RPMI7951 (cell line): ENCODE data around the gene MALSU1. TPM values are rescaled to one million over a fixed set of nuclear protein-coding genes. Genes with fewer than 3 reads are reported as not detected.
A peak's percentile ranks its signal among the peaks of the same experiment; 100 is the strongest.

ENCODE experiments used
- DNase-seq: peaks from one replicate; pipeline ENCODE4 v3.0.0-alpha.2; 2012; ENCODE audit warnings: low read depth
- total RNA-seq: library from RNA; depleted of rRNA; stranded (reverse); fragments of >200 nt; shearing (Covaris generic); gene quantifications from 2 replicates; pipeline ENCODE4 v1.2.3, GENCODE V29; 2014; rRNA removed

Gene MALSU1
- 99.5 and 135 TPM in 2 replicates for total RNA-seq

GRCh38 chr7:23298885-23299769 is at the start of gene MALSU1:
TSS of gene MALSU1 (plus strand) at chr7:23299339. CDS start at chr7:23299353, 14 bp downstream.
- DNase-seq = peak; percentile 97

DNA sequence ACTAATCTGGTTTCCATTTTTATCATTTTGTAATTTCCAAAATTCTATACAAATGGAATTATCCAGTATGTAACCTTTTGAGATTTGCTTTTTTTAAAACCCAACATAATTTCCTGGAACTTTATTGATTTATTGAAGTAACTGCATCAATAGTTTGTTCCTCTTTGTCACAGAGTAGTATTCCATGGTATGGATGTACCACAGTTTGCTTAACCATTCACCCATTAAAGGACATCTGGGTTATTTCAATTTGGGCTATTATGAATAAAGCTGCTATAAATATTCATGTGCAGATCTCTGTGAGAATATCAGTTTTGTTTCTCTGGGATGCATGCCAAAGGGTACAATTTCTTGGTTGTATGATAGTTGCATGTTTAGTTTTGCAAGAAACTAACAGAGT is 49.7 kb upstream of the MALSU1 start:
- DNase-seq = no peak

DNA sequence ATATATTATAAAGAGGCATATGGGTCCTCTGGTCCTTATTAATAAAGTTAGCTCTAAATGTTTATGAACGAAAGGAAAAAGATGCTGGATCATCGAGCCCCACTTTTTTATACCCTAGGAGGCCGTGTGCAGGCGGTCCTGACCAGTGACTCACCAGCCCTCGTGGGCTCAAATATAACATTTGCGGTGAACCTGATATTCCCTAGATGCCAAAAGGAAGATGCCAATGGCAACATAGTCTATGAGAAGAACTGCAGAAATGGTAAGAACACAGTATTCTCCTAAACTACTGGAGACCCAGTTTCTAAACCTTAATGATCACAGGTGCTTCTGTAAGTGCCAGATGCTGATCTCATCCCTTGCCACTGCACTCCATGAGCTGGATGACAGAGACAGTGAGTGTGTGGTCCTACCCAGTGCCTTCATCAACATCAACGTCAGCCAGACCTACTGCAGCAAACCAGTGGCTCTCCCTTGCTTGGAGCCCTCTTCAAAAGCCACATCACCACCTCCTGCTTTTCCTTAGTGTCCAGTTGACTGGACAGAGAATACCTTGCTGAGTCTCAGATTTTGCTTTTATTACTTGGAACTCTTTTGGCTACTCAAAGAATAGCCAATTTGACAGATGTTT is 45.0 kb upstream of the MALSU1 start:
- DNase-seq = peak; percentile 74

DNA sequence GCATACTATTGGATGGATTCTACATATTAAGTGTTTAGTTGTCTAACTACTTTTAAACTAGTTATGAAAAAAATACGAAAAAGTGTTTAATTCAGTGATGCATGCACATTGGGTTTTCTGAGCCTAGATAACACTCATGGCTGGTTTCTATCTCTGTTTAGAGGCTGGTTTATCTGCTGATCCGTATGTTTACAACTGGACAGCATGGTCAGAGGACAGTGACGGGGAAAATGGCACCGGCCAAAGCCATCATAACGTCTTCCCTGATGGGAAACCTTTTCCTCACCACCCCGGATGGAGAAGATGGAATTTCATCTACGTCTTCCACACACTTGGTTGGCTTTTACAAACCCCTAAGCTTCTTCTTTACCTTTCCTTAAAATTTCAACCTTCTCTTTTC is 42.4 kb upstream of the MALSU1 start:
- DNase-seq = no peak

DNA sequence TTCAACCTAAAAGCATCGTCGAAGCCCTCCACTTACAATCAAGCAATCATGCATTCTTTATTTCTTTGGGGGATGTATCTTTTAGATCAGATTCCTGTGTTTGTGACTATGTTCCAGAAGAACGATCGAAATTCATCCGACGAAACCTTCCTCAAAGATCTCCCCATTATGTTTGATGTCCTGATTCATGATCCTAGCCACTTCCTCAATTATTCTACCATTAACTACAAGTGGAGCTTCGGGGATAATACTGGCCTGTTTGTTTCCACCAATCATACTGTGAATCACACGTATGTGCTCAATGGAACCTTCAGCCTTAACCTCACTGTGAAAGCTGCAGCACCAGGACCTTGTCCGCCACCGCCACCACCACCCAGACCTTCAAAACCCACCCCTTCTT is 38.8 kb upstream of the MALSU1 start:
- DNase-seq = peak; percentile 34

GRCh38 chr7:23261843-23262452 is 37.2 kb upstream of the MALSU1 start:
- DNase-seq = peak; percentile 71

DNA sequence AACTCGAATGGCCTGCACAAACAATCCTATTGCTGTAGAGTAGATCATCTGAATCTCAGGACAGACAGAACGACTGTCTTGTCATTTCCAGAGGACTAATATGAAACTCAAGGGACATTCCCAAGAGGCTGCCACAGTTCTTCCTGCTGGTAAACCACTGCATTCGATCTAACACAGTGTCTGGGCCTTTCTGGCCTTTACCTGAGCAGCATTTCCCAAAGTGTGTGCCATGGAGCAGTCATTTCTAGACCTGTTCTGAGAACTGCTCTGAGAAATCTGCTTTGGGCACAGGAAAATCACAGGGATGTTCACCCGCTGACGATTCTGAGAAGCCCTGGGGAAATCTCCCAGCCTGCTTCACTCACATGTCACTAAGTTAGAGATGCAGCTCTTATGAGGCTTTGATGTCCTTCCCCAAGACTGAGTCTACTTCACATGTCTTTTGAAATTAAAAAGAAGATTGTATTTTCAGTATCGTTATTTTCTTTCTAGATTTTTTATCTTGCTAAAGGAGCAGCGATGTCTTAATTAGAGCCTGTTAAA is 34.2 kb upstream of the MALSU1 start:
- DNase-seq = no peak

DNA sequence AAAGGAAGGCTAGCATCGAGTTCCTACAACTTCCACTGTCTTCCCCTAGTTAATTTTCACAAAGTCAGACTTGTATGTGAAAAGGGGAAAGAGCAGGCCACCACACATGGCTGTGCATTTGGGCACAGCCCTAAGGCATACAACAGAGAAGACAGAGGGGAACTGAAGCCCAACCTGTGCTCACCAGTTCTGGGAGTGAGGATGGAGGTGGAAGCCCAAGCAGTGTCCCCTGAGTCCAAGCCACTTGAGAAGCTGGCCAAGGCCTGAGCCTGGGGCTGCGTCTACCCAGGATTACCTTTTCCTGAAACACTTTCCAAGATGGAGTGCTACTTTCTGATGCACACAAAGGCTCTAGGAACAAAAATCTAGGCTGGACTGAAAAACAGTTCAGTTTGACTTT is 32.2 kb upstream of the MALSU1 start:
- DNase-seq = no peak

DNA sequence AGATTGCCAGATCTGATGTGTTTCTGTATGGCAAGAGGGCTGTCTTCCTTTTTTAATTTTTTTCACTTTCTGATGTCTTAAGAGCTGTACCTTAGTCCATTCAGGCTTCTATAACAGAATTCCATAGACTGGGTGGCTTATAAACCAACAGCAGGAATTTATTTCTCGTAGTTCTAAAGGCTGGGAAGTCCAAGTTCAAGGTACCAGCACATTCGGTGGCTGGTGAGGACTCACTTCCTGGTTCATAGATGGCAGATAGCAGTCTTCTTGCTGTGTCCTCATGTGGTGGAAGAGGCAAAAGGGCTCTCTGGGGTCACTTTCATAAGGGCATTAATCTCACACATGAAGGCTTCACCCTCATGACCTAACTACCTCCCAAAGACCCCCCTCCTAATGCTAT is 31.8 kb upstream of the MALSU1 start:
- no peak for DNase-seq

- no peak for DNase-seq
These were observed 31.0 kb upstream of the MALSU1 start for GRCh38 chr7:23268167-23268566.

- DNase-seq = no peak
These were observed 30.4 kb upstream of the MALSU1 start for GRCh38 chr7:23268746-23269145.

- DNase-seq = no peak
These were observed 26.9 kb upstream of the MALSU1 start for GRCh38 chr7:23272275-23272674.

DNA sequence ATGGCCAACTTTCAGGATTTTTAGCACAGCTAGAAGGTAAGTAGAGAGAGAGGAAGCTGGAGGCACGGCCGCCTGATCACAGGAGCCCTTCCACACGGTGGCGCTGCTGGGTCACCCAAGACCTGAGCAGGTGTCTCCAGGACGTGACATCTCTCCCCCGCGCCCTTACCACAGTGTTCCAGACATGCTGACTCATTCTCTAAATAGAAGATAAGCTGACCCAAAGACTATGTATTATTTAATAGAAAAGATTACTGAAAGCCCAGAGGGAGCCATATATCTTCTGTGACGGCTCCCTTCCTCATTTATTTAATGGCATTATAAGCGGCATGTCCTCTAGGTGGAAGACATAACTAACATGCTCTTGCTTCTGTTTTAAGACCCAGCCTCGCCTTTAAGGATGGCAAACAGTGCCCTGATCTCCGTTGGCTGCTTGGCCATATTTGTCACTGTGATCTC is 26.0 kb upstream of the MALSU1 start:
- DNase-seq = peak; percentile 91

- no peak for DNase-seq
These were observed 23.2 kb upstream of the MALSU1 start for GRCh38 chr7:23275912-23276311.

- peak; percentile 39 for DNase-seq
These were observed 22.8 kb upstream of the MALSU1 start for GRCh38 chr7:23276376-23276775.

- no peak for DNase-seq
These were observed 22.2 kb upstream of the MALSU1 start for GRCh38 chr7:23276947-23277346.

GRCh38 chr7:23277359-23277989 is 21.7 kb upstream of the MALSU1 start:
- DNase-seq = peak; percentile 73

DNA sequence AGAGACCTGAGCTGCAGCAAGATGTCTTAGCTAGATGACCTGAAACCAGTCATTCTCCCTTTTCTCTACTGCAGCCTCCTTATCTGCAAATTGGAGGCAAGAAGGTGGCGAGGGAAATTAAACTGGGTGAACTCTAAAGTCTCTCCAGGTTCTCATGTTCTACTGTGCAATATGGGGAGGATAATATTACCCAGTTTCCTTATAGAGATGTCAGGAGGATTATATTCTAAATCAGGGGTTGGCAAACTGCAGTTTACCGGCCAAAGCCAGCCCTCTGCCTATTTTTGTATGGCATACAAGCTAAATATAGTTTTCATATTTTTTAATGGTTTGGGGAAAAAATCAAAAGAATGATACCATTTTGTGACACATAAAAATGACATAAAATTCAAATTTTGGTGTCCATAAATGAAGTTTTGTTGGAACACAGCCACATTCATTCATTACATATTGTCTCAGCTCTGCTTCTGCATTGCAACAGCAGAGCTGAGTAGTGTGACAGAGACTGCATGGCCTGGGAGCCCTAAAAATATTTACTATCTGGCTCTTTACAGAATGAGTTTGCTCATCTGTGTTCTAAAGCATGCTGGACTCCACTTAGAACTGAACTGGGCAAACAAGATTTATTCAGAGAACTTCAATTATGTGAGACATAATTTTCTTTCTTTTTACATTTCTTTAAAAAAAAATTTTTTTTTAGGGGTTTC is 19.2 kb upstream of the MALSU1 start:
- DNase-seq = no peak

- DNase-seq = no peak
These were observed 16.1 kb upstream of the MALSU1 start for GRCh38 chr7:23283086-23283485.

DNA sequence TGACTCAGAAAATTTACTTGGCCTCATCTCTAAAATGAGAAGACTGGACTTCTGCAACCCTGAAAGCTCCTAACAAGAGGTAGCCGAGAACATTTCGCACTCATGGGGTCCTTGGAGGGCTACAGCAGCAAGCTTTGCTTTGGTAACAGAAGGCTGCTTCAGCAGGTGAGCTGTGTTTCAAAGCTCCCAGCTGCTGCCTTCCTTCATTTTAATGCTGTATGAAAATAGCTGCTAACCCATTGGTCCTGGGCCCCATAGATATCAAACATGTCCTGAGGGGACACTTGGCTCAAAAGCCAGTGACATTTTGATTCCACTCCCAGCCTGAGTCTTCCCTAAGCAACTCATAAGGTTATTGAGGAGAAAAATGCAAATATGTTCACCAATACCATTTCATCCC is 14.3 kb upstream of the MALSU1 start:
- DNase-seq = no peak
